Measurements from ENCODE around the gene EMC6. TPM values are rescaled to one million over a fixed set of nuclear protein-coding genes. Genes with fewer than 3 reads are reported as not detected.

Gene EMC6
- total RNA-seq, 1 donor from 2014 or later = 33.1 TPM

DNA sequence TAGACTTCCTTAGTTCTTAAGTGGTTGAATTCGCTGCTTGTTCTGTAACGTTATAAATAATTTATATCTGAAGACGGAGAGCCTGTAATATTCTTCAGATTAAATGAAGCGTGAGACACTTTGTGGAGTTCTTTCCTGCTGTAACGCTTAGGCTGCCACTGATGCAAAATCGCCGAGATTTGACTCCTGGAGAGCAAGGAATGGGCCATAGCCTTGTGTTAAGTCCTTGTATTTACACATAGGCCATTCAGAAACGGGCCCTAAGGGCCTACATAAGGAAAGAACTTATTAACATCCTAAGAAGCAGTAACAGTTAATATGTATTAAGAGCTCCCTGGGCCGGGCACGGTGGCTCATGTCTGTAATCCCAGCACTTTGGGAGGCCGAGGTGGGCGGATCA is 936 bp downstream of the EMC6 start:
- Mint-ChIP-seq H3K27ac (peak overlapping the region; percentile 94), H3K4me1 (peaks cover 32% of the 10 kb centered on the region), H3K36me3 (peaks cover 6% of the 10 kb centered on the region), H3K9me3 (no peaks in the 10 kb centered on the region), H3K4me3 (peak overlapping the region; percentile 85), H3K27me3 (ENCODE audit: low read depth) (no peaks in the 10 kb centered on the region)
- TF ChIP-seq, protein P1, sequence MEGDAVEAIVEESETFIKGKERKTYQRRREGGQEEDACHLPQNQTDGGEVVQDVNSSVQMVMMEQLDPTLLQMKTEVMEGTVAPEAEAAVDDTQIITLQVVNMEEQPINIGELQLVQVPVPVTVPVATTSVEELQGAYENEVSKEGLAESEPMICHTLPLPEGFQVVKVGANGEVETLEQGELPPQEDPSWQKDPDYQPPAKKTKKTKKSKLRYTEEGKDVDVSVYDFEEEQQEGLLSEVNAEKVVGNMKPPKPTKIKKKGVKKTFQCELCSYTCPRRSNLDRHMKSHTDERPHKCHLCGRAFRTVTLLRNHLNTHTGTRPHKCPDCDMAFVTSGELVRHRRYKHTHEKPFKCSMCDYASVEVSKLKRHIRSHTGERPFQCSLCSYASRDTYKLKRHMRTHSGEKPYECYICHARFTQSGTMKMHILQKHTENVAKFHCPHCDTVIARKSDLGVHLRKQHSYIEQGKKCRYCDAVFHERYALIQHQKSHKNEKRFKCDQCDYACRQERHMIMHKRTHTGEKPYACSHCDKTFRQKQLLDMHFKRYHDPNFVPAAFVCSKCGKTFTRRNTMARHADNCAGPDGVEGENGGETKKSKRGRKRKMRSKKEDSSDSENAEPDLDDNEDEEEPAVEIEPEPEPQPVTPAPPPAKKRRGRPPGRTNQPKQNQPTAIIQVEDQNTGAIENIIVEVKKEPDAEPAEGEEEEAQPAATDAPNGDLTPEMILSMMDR (IDR thresholded peaks at IDR 0.05; ENCODE audit: unreplicated experiment) = no peak
- DNase-seq (ENCODE audit: low spot score in 2 of 2, unreplicated experiment in 2 of 2) = no peak

DNA sequence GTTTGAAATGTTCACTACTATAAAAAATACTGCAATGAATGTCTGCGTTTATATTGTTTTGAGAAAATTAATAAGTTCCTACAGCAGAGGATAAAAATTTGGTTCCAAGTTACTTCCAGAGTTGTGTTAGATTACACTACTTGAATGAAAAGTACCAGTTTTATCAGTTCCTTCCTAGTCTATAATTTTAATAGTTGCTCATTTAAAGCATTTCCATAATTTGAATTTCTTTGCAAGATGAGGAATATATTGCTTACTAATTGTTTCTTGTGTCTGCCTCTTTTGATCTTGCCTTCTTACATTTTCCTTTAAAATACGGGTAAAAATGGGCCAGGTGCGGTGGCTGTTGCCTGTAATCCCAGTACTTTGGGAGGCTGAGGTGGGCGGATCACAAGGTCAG is 4.0 kb downstream of the EMC6 start:
- Mint-ChIP-seq H3K9me3 (no peaks in the 10 kb centered on the region), H3K27ac (no peak overlapping the region), H3K4me1 (peaks cover 9% of the 10 kb centered on the region), H3K36me3 (peaks cover 5% of the 10 kb centered on the region), H3K27me3 (ENCODE audit: low read depth) (peaks cover 5% of the 10 kb centered on the region), H3K4me3 (no peak overlapping the region)
- TF ChIP-seq, protein P1 (IDR thresholded peaks at IDR 0.05; ENCODE audit: unreplicated experiment) = no peak
- DNase-seq (ENCODE audit: low spot score in 2 of 2, unreplicated experiment in 2 of 2) = no peak

DNA sequence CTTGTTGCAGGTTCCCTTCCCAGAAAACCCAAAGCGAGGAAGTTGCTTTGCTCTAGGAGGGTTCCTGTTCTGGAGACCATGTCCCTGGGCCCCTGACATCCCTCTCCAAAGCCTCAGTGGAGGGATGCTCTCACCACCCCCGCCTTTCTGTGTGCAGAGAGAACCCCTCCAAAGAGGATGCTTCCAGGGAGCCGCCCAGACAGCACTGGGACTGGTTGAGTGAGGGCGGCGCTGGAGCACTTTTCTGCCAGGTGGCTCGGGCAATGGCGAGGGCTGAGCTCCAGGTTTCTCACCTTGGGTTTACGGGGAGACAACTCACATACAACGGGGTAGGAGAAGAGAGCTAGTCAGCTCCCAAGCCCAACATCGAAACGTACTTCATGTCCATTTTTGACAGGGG is 7.3 kb downstream of the EMC6 start:
- DNase-seq (ENCODE audit: low spot score in 2 of 2, unreplicated experiment in 2 of 2) = no peak
- H3K27me3 Mint-ChIP-seq (ENCODE audit: low read depth) = peaks cover 12% of the 10 kb centered on the region
- no peaks in the 10 kb centered on the region for H3K9me3 Mint-ChIP-seq
- no peaks in the 10 kb centered on the region for H3K4me1 Mint-ChIP-seq
- no peak overlapping the region for H3K27ac Mint-ChIP-seq
- TF ChIP-seq, protein P1 (IDR thresholded peaks at IDR 0.05; ENCODE audit: unreplicated experiment) = no peak
- no peak overlapping the region for H3K4me3 Mint-ChIP-seq
- H3K36me3 Mint-ChIP-seq = peaks cover 3% of the 10 kb centered on the region

DNA sequence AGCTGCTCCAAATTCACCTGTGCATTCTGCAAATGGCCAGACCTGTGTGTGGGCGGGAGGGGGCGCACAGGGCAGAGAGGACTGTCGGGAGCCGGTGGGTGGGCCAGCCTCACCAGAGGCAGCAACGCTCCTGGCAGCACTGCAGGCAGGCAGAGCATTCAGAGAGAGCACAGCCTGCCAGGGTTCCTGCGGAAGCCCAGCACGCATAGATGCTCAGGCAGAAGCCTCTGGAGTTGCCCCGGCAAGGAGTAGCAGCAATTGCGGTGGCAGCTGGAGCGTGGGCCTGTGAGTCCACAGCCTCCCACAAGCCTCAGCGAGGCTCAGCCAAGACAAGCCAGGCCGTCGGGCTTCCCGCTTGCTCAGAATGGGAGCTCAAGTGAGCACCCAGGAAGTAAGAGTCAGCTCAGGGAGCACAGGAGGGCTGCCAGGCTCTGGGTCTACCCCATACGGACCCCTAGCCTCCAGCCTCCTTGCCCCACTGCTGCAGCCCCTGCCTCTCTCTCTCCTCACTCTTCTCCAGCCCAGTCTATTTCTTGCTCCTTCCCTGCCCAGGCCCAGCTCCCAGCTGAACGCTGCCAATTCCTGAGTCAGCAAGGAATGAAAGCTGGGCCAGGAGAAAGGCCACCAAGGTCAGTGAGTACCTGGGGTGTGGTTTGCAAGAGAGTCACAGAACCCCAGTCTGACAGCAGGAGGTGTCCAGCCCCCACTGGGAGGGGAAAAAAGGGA is 9.6 kb downstream of the EMC6 start:
- no peak for DNase-seq (ENCODE audit: low spot score in 2 of 2, unreplicated experiment in 2 of 2)
- no peaks in the 10 kb centered on the region for H3K9me3 Mint-ChIP-seq
- TF ChIP-seq, protein P1 (IDR thresholded peaks at IDR 0.05; ENCODE audit: unreplicated experiment) = no peak
- H3K36me3 Mint-ChIP-seq = no peaks in the 10 kb centered on the region
- no peaks in the 10 kb centered on the region for H3K4me1 Mint-ChIP-seq
- no peak overlapping the region for H3K4me3 Mint-ChIP-seq
- peaks cover 32% of the 10 kb centered on the region for H3K27me3 Mint-ChIP-seq (ENCODE audit: low read depth)
- H3K27ac Mint-ChIP-seq = no peak overlapping the region

DNA sequence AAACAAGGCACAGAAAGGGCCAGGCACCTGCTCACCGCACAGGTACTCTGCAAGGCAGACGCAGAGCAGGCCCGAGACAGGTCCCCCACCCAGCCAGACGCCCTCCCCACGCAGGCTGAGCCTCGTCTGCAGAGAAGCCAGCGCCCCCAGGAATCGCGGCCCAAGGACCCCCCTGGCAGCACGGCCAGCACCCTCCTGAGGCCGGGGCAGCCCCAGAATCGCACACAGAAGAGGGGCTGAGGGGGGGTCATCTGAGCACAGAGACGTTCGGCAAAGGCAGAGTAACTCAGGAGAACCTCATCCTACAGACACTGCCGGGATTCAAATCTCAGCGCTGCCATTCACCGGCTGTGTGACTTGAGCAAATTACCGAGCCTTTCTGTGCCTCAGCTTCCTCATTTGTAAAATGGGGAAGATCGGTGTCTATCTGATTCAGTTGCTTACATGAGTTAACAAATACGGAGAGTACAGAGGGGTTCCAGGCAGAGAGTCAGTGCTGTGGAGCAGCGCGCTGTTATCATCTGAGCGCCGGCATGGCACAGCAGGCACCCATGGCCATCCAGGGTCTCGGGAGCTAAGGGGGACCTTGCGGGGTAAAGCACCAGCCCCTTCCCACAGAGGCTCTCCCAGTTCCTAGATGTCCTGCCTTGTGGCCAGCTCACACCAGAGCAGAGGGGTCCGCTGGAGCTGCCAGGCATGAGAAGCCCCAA is 10.4 kb downstream of the EMC6 start:
- Mint-ChIP-seq H3K27ac (no peak overlapping the region), H3K9me3 (no peaks in the 10 kb centered on the region), H3K27me3 (ENCODE audit: low read depth) (peaks cover 35% of the 10 kb centered on the region), H3K4me3 (no peak overlapping the region), H3K4me1 (no peaks in the 10 kb centered on the region), H3K36me3 (no peaks in the 10 kb centered on the region)
- no peak for DNase-seq (ENCODE audit: low spot score in 2 of 2, unreplicated experiment in 2 of 2)
- TF ChIP-seq, protein P1 (IDR thresholded peaks at IDR 0.05; ENCODE audit: unreplicated experiment) = no peak

Measured in mesothelial cell of epicardium (in vitro differentiated cells).